Measurements from ENCODE around the gene KCNK16. TPM values are rescaled to one million over a fixed set of nuclear protein-coding genes. Genes with fewer than 3 reads are reported as not detected.

Gene KCNK16
- total RNA-seq, 1 donor from 2014 or later: not detected

- no peak for DNase-seq (ENCODE audit: low read depth)
- peaks cover 43% of the 10 kb centered on the region for H3K27me3 ChIP-seq (ENCODE audit: control insufficient read depth, insufficient read depth, low read length)
- TF ChIP-seq CTCF (IDR thresholded peaks at IDR 0.05; ENCODE audit: insufficient read depth, low read length, poor library complexity, severe bottlenecking): no peak
- no peaks in the 10 kb centered on the region for H3K36me3 ChIP-seq (ENCODE audit: control insufficient read depth, insufficient read depth, low read length)
- H3K4me3 ChIP-seq (ENCODE audit: low read depth, low read length): no peak overlapping the region
These were observed 12.0 kb downstream of the KCNK16 start for GRCh38 chr6:39310542-39310941.

- H3K36me3 ChIP-seq (ENCODE audit: control insufficient read depth, insufficient read depth, low read length): no peaks in the 10 kb centered on the region
- peaks cover 39% of the 10 kb centered on the region for H3K27me3 ChIP-seq (ENCODE audit: control insufficient read depth, insufficient read depth, low read length)
- no peak for DNase-seq (ENCODE audit: low read depth)
- no peak overlapping the region for H3K4me3 ChIP-seq (ENCODE audit: low read depth, low read length)
- peak; percentile 87 for TF ChIP-seq CTCF (IDR thresholded peaks at IDR 0.05; ENCODE audit: insufficient read depth, low read length, poor library complexity, severe bottlenecking)
These were observed 12.5 kb downstream of the KCNK16 start for GRCh38 chr6:39309942-39310531.

- Histone ChIP-seq H3K27me3 (ENCODE audit: control insufficient read depth, insufficient read depth, low read length) (peaks cover 13% of the 10 kb centered on the region), H3K4me3 (ENCODE audit: low read depth, low read length) (no peak overlapping the region), H3K36me3 (ENCODE audit: control insufficient read depth, insufficient read depth, low read length) (no peaks in the 10 kb centered on the region)
- no peak for DNase-seq (ENCODE audit: low read depth)
- TF ChIP-seq CTCF (IDR thresholded peaks at IDR 0.05; ENCODE audit: insufficient read depth, low read length, poor library complexity, severe bottlenecking): no peak
These were observed 15.0 kb downstream of the KCNK16 start for GRCh38 chr6:39307462-39307861.

- TF ChIP-seq CTCF (IDR thresholded peaks at IDR 0.05; ENCODE audit: insufficient read depth, low read length, poor library complexity, severe bottlenecking): no peak
- Histone ChIP-seq H3K36me3 (ENCODE audit: control insufficient read depth, insufficient read depth, low read length) (no peaks in the 10 kb centered on the region), H3K27me3 (ENCODE audit: control insufficient read depth, insufficient read depth, low read length) (peaks cover 2% of the 10 kb centered on the region), H3K4me3 (ENCODE audit: low read depth, low read length) (no peak overlapping the region)
- DNase-seq (ENCODE audit: low read depth): no peak
These were observed 17.6 kb downstream of the KCNK16 start for GRCh38 chr6:39304951-39305350.

GRCh38 chr6:39303425-39304153 is 18.9 kb downstream of the KCNK16 start:
- DNase-seq (ENCODE audit: low read depth): no peak
- no peak for TF ChIP-seq CTCF (IDR thresholded peaks at IDR 0.05; ENCODE audit: insufficient read depth, low read length, poor library complexity, severe bottlenecking)
- H3K27me3 ChIP-seq (ENCODE audit: control insufficient read depth, insufficient read depth, low read length): peaks cover 3% of the 10 kb centered on the region
- no peaks in the 10 kb centered on the region for H3K36me3 ChIP-seq (ENCODE audit: control insufficient read depth, insufficient read depth, low read length)
- H3K4me3 ChIP-seq (ENCODE audit: low read depth, low read length): no peak overlapping the region
